SH-SY5Y (cell line): ENCODE data around the gene CHP2.

Experiments
- GATA2 ChIP-seq: IDR thresholded peaks from 2 replicates; pipeline ENCODE4 v1.6.1; 2011; ENCODE audit warnings: mild to moderate bottlenecking, low read depth, low read length
- GATA3 ChIP-seq: IDR thresholded peaks from 2 replicates; pipeline ENCODE4 v1.6.1; 2011; ENCODE audit warnings: low read depth, mild to moderate bottlenecking, low read length, moderate library complexity

Gene CHP2

GRCh38 chr16:23781176-23781575 lies 26.4 kb downstream of the CHP2 start:
- TF ChIP-seq GATA3 (no peak), GATA2 (no peak)

- TF ChIP-seq GATA3 (no peak), GATA2 (no peak)
Measured at GRCh38 chr16:23784811-23785447, 30.1 kb downstream of the CHP2 start.

GRCh38 chr16:23785842-23786241 lies 31.0 kb downstream of the CHP2 start:
- no peak for TF ChIP-seq GATA2
- TF ChIP-seq GATA3 = no peak

- no peak for TF ChIP-seq GATA2
- no peak for TF ChIP-seq GATA3
Measured at GRCh38 chr16:23786964-23787561, 32.2 kb downstream of the CHP2 start.

GRCh38 chr16:23788685-23789084 lies 33.9 kb downstream of the CHP2 start:
- TF ChIP-seq GATA3 (no peak), GATA2 (no peak)

- TF ChIP-seq GATA2 (no peak), GATA3 (no peak)
Measured at GRCh38 chr16:23795378-23795777, 40.6 kb downstream of the CHP2 start.

GRCh38 chr16:23796941-23797340 lies 42.1 kb downstream of the CHP2 start:
- no peak for TF ChIP-seq GATA2
- TF ChIP-seq GATA3 = no peak

- TF ChIP-seq GATA3 (no peak), GATA2 (no peak)
Measured at GRCh38 chr16:23801378-23801777, 46.6 kb downstream of the CHP2 start.

GRCh38 chr16:23802776-23803175 lies 48.0 kb downstream of the CHP2 start:
- TF ChIP-seq GATA3 (no peak), GATA2 (no peak)

GRCh38 chr16:23803591-23804123 lies 48.8 kb downstream of the CHP2 start:
- TF ChIP-seq GATA3 = no peak
- no peak for TF ChIP-seq GATA2

GRCh38 chr16:23807028-23807427 lies 52.2 kb downstream of the CHP2 start:
- TF ChIP-seq GATA2 = no peak
- TF ChIP-seq GATA3 = no peak
